Peyer's patch (tissue), 4 donors: ENCODE data around the gene CCDC51. TPM values are rescaled to one million over a fixed set of nuclear protein-coding genes. Genes with fewer than 3 reads are reported as not detected.

Experiments
- DNase-seq, 3 donors: peaks; one replicate each; pipeline ENCODE4 v3.0.0-alpha.2; 2017 to 2019
- H3K27ac ChIP-seq, 4 donors: fragments of 200-600 bp; sonication (generic); one replicate each; pipeline ENCODE4 v1.5.1; 2016 to 2019
- H3K27me3 ChIP-seq, 2 donors: fragments of 200-600 bp; sonication (generic); one replicate each; pipeline ENCODE4 v1.5.1; 2019
- H3K36me3 ChIP-seq, 3 donors: fragments of 200-600 bp; sonication (generic); one replicate each; pipeline ENCODE4 v1.5.1; 2016 to 2019
- H3K4me1 ChIP-seq, 4 donors: fragments of 200-600 bp; sonication (generic); one replicate each; pipeline ENCODE4 v1.5.1; 2016 to 2019
- H3K4me3 ChIP-seq, 4 donors: fragments of 200-600 bp; sonication (generic); 1 replicate in 3 of 4; 2 replicates in 1 of 4; pipeline ENCODE4 v1.5.1; 2016 to 2019; ENCODE audit warnings: mild to moderate bottlenecking in 1 of 4
- H3K9me3 ChIP-seq, 4 donors: fragments of 200-600 bp; sonication (generic); one replicate each; pipeline ENCODE4 v1.5.1; 2016 to 2019; ENCODE audit warnings: mild to moderate bottlenecking in 1 of 4
- CTCF ChIP-seq, 6 experiments: fragments of 450-650 bp in 4 of 6; fragments of 200-600 bp in 2 of 6; sonication (generic) in 1 of 6; IDR thresholded peaks; one replicate each; pipeline ENCODE4 v1.5.1; 2017 to 2019; ENCODE audit warnings: antibody characterized with exemption in 6 of 6, mild to moderate bottlenecking in 3 of 6, moderate library complexity in 1 of 6
- POLR2A ChIP-seq, 2 donors: fragments of 450-650 bp; IDR thresholded peaks; one replicate each; pipeline ENCODE4 v1.5.1; 2017; ENCODE audit warnings: antibody characterized with exemption in 2 of 2, mild to moderate bottlenecking in 2 of 2, moderate library complexity in 2 of 2
- total RNA-seq, 4 donors: library from RNA; depleted of rRNA; stranded (reverse); fragments of >200 nt; gene quantifications; one replicate each; pipeline ENCODE4 v1.1.0, GENCODE V29; 2016

Gene CCDC51
- total RNA-seq, 4 donors from 2014 or later: 7.4 to 13.1 (median 9.1) TPM

DNA sequence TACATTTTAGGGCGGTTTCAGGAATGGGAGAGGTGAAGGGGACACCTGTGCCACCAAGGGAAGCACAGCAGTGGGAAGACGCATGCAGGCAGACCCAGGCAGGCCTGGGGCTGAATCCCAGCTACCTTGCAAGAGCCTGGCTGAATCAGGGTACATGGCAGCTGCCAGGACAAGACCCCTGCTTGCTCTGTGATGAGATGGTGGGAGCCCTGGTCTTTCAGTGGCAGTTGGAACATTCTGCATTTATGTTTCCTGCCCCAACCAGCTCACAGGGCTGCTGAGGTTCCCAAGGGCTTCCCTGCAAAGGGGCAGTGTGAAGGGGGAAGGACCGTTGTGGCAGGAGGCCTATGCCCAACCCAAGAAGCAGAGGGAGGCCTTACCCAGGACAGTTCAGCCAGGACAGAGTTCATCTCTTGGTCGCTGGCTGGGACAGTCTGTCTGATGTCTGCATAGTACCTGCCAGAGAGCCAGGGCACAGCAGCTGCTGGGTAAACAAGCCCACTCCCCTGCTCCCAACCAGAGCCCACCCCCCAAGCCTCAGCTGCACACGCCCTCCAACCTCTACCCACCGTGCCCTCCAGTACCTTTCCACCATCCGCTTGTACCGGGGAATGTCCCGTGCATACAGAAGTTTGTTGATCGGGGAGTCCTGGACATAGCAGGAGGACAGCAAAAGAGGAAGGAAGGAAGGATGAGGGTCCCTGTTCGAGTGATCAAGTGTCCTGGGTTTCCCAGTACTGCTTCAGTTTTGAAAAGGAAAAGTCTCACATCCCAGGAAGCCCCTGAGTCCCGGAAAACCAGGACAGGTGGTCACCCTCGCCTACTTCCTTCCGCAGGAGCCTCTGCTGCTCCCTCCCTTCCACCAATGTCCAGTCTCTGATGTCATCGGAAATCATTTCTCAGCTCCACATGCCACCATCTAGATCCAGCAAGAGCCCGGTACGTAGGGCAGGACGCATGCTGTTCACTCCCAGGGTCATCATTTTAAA is 33.2 kb downstream of the CCDC51 start:
- Histone ChIP-seq H3K36me3 (peaks cover 0 to 75% (median 0%) of the 10 kb centered on the region in 3 donors), H3K4me1 (no peaks in the 10 kb centered on the region), H3K4me3 (no peak overlapping the region), H3K27ac (no peak overlapping the region), H3K27me3 (no peaks in the 10 kb centered on the region), H3K9me3 (no peaks in the 10 kb centered on the region)
- DNase-seq: peak in 2 of 3 donors; percentile 9 to 34
- TF ChIP-seq POLR2A (IDR thresholded peaks at IDR 0.05) (no peak), CTCF (IDR thresholded peaks at IDR 0.05) (no peak)

DNA sequence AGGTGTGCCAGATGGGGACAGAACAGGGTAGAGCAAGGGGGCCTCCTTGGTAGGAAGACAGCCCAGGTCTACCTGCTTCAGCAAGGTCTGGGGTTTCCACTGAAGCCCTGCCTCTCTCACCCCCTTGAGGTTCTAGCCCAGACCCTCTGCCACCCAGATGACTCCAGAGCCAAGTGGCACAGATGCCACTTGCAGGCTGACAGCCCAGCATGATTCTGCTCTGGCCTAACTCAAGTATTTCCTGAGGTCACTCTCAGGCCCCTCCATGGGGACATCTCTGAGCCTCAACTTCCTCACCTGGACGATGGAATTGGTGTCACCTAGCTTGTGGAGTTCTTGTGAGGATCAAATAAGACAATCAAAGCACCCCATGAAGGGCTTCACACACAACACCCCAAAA is 33.9 kb downstream of the CCDC51 start:
- Histone ChIP-seq H3K9me3 (no peaks in the 10 kb centered on the region), H3K4me1 (no peaks in the 10 kb centered on the region), H3K27ac (no peak overlapping the region), H3K4me3 (no peak overlapping the region), H3K36me3 (peaks cover 0 to 68% (median 0%) of the 10 kb centered on the region in 3 donors), H3K27me3 (no peaks in the 10 kb centered on the region)
- no peak for DNase-seq
- TF ChIP-seq CTCF (IDR thresholded peaks at IDR 0.05) (no peak), POLR2A (IDR thresholded peaks at IDR 0.05) (no peak)

GRCh38 chr3:48405343-48405881 is 34.5 kb downstream of the CCDC51 start:
- Histone ChIP-seq H3K27ac (no peak overlapping the region), H3K9me3 (no peaks in the 10 kb centered on the region), H3K36me3 (peaks cover 0 to 62% (median 0%) of the 10 kb centered on the region in 3 donors), H3K27me3 (no peaks in the 10 kb centered on the region), H3K4me1 (no peaks in the 10 kb centered on the region), H3K4me3 (no peak overlapping the region)
- TF ChIP-seq POLR2A (IDR thresholded peaks at IDR 0.05) (no peak), CTCF (IDR thresholded peaks at IDR 0.05) (no peak)
- peak; percentile 10 to 41 (median 40) for DNase-seq

DNA sequence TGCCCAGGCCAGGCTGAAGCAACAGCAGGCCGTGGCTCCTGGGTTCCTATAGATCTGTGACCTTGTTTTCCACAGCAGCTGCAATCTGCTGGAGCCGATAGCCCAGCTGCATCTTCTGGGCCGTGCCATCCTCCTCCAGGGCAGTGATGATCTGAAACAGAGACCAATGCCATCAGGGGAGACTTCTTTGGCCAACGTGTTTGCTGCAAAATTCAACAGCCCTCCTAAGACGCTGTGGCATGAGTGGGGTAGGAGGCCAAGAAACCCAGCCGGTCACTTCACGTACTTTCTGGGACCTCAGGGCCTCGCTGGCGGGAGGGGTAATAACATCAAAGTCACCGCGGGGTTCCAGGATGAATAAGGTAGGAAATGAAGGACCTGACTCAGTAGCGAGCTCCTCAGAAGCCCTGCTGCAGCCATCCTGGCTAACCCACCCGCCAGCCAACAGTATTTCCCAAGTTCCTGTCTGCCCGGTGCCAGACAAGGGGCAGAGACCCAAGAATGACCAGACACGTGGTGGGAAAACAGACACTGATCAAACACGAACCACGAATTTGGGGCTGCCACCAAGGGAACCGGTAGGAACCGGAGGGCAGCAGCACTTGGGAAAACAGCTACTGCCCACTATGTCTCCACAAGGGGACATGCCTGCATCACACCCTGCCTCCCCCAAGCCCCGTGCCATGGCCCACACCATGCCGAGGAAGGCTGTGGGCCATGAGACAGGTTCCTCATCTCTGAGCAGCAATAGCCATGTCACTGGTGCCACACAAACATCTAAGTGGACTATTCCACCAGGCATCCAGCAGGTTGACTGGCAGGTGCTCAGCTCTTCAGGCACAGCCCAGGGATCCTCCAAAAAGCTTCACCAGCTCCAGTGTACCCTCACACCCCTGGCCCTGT is 35.2 kb downstream of the CCDC51 start:
- H3K36me3 ChIP-seq: peaks cover 0 to 55% (median 0%) of the 10 kb centered on the region in 3 donors
- no peak overlapping the region for H3K4me3 ChIP-seq
- TF ChIP-seq POLR2A (IDR thresholded peaks at IDR 0.05): no peak
- no peak for TF ChIP-seq CTCF (IDR thresholded peaks at IDR 0.05)
- no peak overlapping the region for H3K27ac ChIP-seq
- H3K27me3 ChIP-seq: no peaks in the 10 kb centered on the region
- peak; percentile 6 to 43 (median 36) for DNase-seq
- no peaks in the 10 kb centered on the region for H3K4me1 ChIP-seq
- no peaks in the 10 kb centered on the region for H3K9me3 ChIP-seq
